ENCODE results near the gene PPIL4.
A peak's percentile ranks its signal among the peaks of the same experiment; 100 is the strongest.

PPIL4 gene

GRCh38 chr6:149545754-149546471, at the start of gene PPIL4:
Gene PPIL4, minus strand, starts transcription at chr6:149546043. Its CDS starts 38 bp downstream, at chr6:149546005.
- peak within 1 kb of the TSS; percentile 89 for H3K27ac ChIP-seq
- peak; percentile 72 for DNase-seq (ENCODE audit: low read depth, low spot score)

GRCh38 chr6:149593408-149593807, 47.6 kb upstream of the PPIL4 start:
- H3K27ac ChIP-seq = no peak overlapping the region
- DNase-seq (ENCODE audit: low read depth, low spot score) = no peak

GRCh38 chr6:149592983-149593382, 47.1 kb upstream of the PPIL4 start:
- H3K27ac ChIP-seq = no peak overlapping the region
- DNase-seq (ENCODE audit: low read depth, low spot score) = no peak

- DNase-seq (ENCODE audit: low read depth, low spot score) = no peak
- no peak overlapping the region for H3K27ac ChIP-seq
These were observed 40.3 kb upstream of the PPIL4 start for GRCh38 chr6:149586149-149586548.

GRCh38 chr6:149581349-149581748, 35.5 kb upstream of the PPIL4 start:
- no peak for DNase-seq (ENCODE audit: low read depth, low spot score)
- H3K27ac ChIP-seq = peak overlapping the region; percentile 82

GRCh38 chr6:149580880-149581279, 35.0 kb upstream of the PPIL4 start:
- peak; percentile 50 for DNase-seq (ENCODE audit: low read depth, low spot score)
- peak overlapping the region; percentile 82 for H3K27ac ChIP-seq

GRCh38 chr6:149567945-149568585, 22.2 kb upstream of the PPIL4 start:
- no peak for DNase-seq (ENCODE audit: low read depth, low spot score)
- H3K27ac ChIP-seq = no peak overlapping the region

GRCh38 chr6:149567194-149567586, 21.3 kb upstream of the PPIL4 start:
- DNase-seq (ENCODE audit: low read depth, low spot score) = no peak
- peak overlapping the region; percentile 72 for H3K27ac ChIP-seq

- H3K27ac ChIP-seq = peak overlapping the region; percentile 72
- DNase-seq (ENCODE audit: low read depth, low spot score) = no peak
These were observed 20.8 kb upstream of the PPIL4 start for GRCh38 chr6:149566410-149567193.

GRCh38 chr6:149565527-149566409, 19.9 kb upstream of the PPIL4 start, which contains the start of gene GINM1:
Gene GINM1, plus strand, starts transcription at chr6:149566375. Its CDS starts 40 bp downstream, at chr6:149566415.
- DNase-seq (ENCODE audit: low read depth, low spot score) = peak; percentile 70
- H3K27ac ChIP-seq = peak within 1 kb of the TSS; percentile 72

- DNase-seq (ENCODE audit: low read depth, low spot score) = no peak
- peak overlapping the region; percentile 17 for H3K27ac ChIP-seq
These were observed 18.1 kb upstream of the PPIL4 start for GRCh38 chr6:149563928-149564325.

- DNase-seq (ENCODE audit: low read depth, low spot score) = no peak
- H3K27ac ChIP-seq = peak overlapping the region; percentile 17
These were observed 17.5 kb upstream of the PPIL4 start for GRCh38 chr6:149563203-149563927.

GRCh38 chr6:149560736-149561135, 14.9 kb upstream of the PPIL4 start:
- no peak overlapping the region for H3K27ac ChIP-seq
- no peak for DNase-seq (ENCODE audit: low read depth, low spot score)

GRCh38 chr6:149559389-149559788, 13.5 kb upstream of the PPIL4 start:
- H3K27ac ChIP-seq = no peak overlapping the region
- DNase-seq (ENCODE audit: low read depth, low spot score) = no peak

- H3K27ac ChIP-seq = no peak overlapping the region
These were observed 12.2 kb upstream of the PPIL4 start for GRCh38 chr6:149558029-149558428.

GRCh38 chr6:149551920-149552319, 6.1 kb upstream of the PPIL4 start:
- no peak overlapping the region for H3K27ac ChIP-seq
- no peak for DNase-seq (ENCODE audit: low read depth, low spot score)

More at GRCh38 chr6:149558029-149558428, 12.2 kb upstream of the PPIL4 start:
- no peak for DNase-seq (ENCODE audit: low read depth, low spot score)

- peak overlapping the region; percentile 89 for H3K27ac ChIP-seq
- DNase-seq (ENCODE audit: low read depth, low spot score) = no peak
These were observed 537 bp downstream of the PPIL4 start for GRCh38 chr6:149545258-149545753.

GRCh38 chr6:149544646-149545257, 1.1 kb downstream of the PPIL4 start:
- DNase-seq (ENCODE audit: low read depth, low spot score) = no peak
- H3K27ac ChIP-seq = peak overlapping the region; percentile 89

GRCh38 chr6:149541139-149541538, 4.7 kb downstream of the PPIL4 start:
- peak overlapping the region; percentile 33 for H3K27ac ChIP-seq
- DNase-seq (ENCODE audit: low read depth, low spot score) = no peak

Measured in epithelial cell of prostate (primary cell).